Activated T-helper 1 cell treated with anti-CD3 and anti-CD28 coated beads, Interleukin-2, amount 50 U/mL, for 16 hours (primary cell): ENCODE measurements around the gene ZNF432.

Experiments
- DNase-seq, 2 donors: peaks; one replicate each; pipeline ENCODE4 v3.0.0-alpha.2; 2020; ENCODE audit warnings: low read depth in 1 of 2, low spot score in 1 of 2

Gene ZNF432

GRCh38 chr19:52010674-52011073 lies 38.0 kb downstream of the ZNF432 start:
- no peak for DNase-seq

GRCh38 chr19:52007806-52008557 lies 40.7 kb downstream of the ZNF432 start, which contains the start of gene ZNF615:
Gene ZNF615, minus strand, starts transcription at chr19:52008211. Its CDS starts 4,500 bp downstream, at chr19:52003711.
- DNase-seq: peak; percentile 71 to 77

- DNase-seq: no peak
These were observed 41.2 kb downstream of the ZNF432 start for GRCh38 chr19:52007451-52007805.

- no peak for DNase-seq
These were observed 54.5 kb downstream of the ZNF432 start for GRCh38 chr19:51994048-51994644.

GRCh38 chr19:51993422-51993821 lies 55.2 kb downstream of the ZNF432 start:
- no peak for DNase-seq

GRCh38 chr19:51986309-51987291 lies 62.0 kb downstream of the ZNF432 start, which contains the start of gene ZNF350:
Gene ZNF350, minus strand, starts transcription at chr19:51986840. Its CDS starts 12,480 bp downstream, at chr19:51974360.
- DNase-seq: peak; percentile 69 to 76

- no peak for DNase-seq
These were observed 65.3 kb downstream of the ZNF432 start for GRCh38 chr19:51983361-51983760.
